GM18517 (cell line): ENCODE data around the gene VGLL2.

Source experiments
- ATAC-seq: cut with Tn5 transposase; IDR thresholded peaks from one replicate; pipeline ENCODE4 v1.9.1; 2021; ENCODE audit warnings: mild to moderate bottlenecking, moderate library complexity; ENCODE audit not compliant: unreplicated experiment

The VGLL2 gene

DNA sequence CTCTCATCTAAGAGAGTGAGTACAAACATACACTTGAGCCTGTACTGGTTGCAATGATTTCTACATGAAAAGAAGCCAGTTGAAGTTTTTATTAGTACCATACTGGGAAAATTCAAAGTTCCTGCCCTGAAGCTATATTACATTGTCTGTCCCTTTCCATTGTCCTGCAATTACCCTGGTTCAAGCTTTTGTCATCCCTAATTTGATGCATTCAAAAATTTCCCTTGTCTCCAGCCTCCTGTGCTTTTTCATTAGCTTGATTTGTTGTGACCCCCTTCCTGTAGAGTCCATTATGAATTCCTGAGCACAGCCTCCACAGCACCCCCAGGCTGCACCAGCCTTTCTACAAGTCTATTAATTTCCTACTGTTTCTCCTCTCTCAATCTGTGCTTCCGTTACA, 46.4 kb downstream of the VGLL2 start:
- no peak for ATAC-seq

DNA sequence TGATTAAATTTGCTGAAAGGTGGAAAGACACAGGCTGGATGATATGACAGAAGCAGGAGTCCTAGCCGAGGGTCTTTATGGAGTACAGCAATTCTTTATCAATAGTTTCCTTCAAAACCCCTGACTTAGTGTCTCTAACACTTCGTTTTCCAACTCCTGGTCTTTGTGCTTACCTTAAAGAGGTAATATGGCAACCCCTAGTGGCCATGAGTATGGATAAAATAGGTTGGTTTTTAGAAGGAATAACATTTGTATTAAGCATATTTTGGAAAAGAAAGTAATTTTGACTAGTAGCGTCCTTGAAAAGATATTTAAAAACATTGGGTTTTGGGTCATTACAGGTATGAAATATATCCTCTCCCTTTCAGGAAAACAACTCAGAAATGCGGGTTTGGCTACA, 51.9 kb downstream of the VGLL2 start:
- no peak for ATAC-seq
